Limb (tissue), 2 donors: ENCODE data around the gene CACNB1.

Source experiments
- DNase-seq, 2 donors: peaks; one replicate each; pipeline ENCODE4 v3.0.0-alpha.2; 2016; ENCODE audit errors: extremely low spot score in 2 of 2

CACNB1 gene

DNA sequence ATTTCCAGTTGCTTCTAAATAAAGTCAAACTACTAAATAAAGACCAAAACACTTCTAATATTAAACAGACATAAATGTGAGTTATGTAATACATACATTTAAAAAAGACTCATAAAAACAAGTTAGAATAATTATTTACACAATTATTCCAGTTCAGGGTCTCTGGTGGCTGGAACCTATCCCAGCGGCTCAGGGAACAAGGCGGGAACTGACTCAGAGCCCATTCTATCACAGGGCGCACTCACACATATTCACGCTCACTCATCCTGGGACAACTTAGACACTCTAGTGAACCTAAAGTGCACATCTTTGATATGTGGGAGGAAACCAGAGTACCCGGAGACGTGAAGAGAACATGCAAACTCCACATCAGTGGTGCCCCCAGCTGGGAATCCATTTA, 71.0 kb downstream of the CACNB1 start:
- no peak for DNase-seq

DNA sequence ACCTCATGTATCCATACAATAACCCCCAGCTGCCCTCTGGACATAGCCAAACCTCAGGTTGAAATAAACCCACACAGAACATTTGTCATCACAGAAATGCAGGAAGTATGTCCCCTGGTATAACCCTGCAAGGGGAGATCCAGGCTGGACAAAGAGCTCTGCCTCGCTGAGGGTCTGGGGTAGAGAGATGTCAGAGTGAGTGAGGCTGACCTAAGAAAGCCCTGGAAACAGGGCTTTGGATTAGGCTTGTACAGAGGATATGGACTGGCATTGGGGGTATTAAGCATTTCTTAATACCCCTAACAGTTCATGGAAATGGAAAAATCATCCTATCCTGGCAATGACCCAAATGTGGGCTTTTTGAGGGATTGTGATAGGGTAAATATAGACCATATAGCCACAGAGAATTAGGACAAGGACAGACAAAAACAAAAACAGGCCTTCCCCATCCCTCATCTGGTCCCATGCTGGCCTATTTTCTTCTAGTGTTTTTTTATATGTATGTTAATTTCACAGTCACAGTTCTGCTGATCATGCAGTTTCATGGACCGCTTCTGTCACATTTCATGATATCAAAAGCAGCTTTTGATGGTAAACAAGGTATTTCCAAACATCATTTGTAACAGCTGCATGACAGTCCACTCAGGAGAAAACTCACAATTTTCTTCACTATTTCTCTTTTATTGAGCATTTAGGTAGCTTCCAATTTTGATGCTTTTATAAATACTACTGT, 72.2 kb downstream of the CACNB1 start:
- no peak for DNase-seq

DNA sequence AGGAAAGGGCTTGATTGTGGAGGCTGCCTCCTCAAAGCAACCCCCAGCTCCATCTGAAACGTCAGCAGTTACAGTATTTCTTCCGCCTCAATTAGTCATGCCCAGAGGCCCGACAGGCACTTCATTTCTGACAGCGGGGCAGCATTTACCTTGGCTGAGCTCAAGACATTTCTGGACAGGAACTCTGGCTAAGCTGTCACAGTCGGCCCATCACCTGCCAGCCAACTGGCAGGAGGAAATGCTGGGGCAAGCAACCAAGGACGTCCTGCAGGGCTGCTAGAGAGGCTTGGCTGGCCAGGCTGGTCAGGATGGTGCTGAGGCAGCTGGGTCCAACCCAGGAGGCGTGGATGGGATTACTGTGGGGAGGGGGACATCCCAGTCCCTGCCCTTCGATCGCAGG, 73.8 kb downstream of the CACNB1 start:
- no peak for DNase-seq
